ENCODE results near the gene ZMYND10.
"Not testable (repeated sequence)": the region's sequence is repeated elsewhere in the genome, so short reads cannot be mapped to it uniquely, and the experiment has no call there.

The ZMYND10 gene

GRCh38 chr3:50324351-50325112 lies 21.0 kb downstream of the ZMYND10 start:
- DNase-seq = peak; percentile 22

DNA sequence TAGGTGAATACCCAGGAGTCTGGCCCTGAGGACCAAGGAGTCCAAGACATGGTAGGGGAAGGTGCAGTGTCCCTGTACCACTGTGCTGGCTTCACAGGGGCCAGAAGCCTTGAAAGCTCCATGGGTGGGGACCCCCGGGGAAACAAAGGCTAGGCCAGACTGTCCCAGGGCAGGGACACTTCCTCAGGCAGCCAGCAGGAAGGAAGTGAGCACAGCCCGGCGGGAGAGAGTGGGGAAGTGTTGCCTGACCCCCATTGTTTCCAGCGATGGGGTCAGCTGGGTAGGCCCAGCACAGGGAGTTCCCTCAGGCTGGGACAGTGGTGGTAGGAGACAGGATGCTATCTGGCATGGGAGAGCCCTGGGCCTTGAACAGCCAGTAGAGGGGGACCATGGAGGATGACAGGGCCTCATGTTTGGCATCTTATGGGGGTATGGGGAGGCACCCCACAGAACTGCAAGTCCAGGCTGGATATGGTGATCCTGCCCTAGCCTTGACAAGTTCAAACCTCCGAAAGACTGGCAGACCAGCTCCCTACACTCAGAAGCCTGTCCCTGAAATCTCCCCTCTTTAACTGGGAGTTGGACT lies 21.8 kb downstream of the ZMYND10 start:
- no peak for DNase-seq

GRCh38 chr3:50323092-50323600 lies 22.4 kb downstream of the ZMYND10 start:
- no peak for DNase-seq

DNA sequence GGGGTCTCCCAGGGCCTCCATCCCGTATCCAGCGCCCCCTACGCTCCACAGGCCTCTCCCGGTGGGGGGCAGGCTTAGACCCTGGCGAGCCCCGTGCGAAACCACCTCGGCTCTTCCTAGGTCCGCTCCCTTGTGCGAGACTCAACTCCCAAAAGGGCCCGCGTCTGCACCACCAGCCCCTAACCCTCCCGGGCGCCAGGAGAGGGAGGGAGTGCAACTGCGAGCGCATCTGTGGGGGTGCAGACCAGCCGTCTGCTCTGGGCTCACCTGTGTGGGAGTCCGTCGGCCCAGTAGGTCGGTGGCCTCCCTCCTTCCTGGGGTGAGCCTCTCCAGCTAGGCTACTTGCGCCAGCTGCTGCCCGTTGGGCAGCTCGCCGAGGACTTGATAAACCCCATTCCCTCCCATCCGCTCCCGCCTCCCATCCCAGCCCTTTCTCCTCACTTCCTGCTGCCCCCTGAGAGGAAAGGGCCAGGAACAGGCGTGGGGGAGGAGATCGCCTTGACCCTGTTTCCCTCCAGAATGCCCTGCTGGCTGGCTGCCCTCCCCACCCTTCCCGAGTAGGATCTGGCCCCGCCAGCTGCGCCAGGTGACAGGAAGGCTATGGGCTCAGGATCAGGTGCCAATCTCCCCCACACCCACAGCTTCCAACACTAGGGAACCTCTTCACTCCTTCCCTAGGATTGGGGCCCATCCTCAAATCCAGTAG lies 23.0 kb downstream of the ZMYND10 start, which contains the start of gene HYAL2:
Gene HYAL2, minus strand, starts transcription at position 360 of the 706 bp plus-strand sequence. CDS start 2,256 bp downstream, outside the sequence.
- DNase-seq = no peak

- DNase-seq = no peak
Measured at GRCh38 chr3:50322115-50322385, 23.5 kb downstream of the ZMYND10 start.

- peak; percentile 84 for DNase-seq
Measured at GRCh38 chr3:50321336-50322114, 24.0 kb downstream of the ZMYND10 start.

- DNase-seq = peak; percentile 44
Measured at GRCh38 chr3:50320853-50321335, 24.6 kb downstream of the ZMYND10 start.

- no peak for DNase-seq
Measured at GRCh38 chr3:50319894-50320625, 25.5 kb downstream of the ZMYND10 start.

DNA sequence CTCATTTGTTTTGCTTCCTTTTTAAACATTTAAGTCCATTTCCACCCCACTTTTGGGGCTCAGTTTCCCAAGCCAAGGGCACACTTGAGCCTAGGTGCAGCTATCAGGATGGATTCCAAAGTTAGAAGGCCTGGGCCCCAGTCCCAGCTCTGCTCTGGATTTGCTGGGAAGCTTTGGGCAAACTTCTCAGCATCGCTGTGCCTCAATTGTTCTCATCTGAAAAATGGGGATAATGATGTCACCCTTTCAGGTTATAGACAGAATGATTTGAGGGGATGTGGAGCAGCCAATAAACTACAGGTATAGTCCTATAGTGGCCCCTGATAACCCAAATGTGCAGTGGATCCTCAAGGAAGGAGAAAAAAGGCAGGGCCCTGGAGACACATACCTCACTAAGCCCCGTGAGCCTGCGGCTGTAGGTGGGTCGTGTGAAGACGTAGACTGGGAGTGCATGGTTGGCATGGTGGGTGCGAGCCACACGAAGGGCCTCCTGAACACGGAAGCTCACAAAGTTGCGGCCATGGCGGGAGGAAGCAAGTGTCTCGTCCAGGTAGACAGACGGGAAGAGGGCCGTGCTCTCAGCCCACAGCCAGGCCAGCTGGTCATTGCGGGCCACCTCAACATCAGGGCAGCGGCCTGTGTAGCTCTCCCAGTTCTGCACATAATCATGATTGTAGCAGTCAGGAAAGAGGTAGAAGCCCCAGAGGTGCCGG lies 26.2 kb downstream of the ZMYND10 start:
- no peak for DNase-seq

DNA sequence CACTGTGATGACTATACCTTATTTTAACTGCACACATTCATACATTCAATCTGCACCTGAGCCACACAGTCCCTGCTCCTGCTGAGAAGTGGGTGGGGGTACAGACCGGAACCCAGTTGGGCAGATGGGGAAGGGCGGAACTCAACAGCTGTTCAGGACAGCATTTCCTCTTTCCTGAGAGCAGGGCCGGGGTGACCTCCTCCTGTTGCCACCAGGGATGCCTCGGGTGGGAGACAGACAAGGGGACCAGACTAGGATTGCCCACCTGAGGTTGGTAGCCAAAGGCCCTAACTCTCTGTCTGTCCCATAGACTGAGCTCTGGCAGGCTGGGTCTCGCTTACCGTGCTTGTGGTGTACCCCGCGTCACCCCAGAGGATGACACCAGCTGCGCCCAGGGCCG lies 26.9 kb downstream of the ZMYND10 start:
- no peak for DNase-seq

GRCh38 chr3:50318163-50318562 lies 27.4 kb downstream of the ZMYND10 start:
- no peak for DNase-seq

- DNase-seq = no peak
Measured at GRCh38 chr3:50317300-50317699, 28.2 kb downstream of the ZMYND10 start.

DNA sequence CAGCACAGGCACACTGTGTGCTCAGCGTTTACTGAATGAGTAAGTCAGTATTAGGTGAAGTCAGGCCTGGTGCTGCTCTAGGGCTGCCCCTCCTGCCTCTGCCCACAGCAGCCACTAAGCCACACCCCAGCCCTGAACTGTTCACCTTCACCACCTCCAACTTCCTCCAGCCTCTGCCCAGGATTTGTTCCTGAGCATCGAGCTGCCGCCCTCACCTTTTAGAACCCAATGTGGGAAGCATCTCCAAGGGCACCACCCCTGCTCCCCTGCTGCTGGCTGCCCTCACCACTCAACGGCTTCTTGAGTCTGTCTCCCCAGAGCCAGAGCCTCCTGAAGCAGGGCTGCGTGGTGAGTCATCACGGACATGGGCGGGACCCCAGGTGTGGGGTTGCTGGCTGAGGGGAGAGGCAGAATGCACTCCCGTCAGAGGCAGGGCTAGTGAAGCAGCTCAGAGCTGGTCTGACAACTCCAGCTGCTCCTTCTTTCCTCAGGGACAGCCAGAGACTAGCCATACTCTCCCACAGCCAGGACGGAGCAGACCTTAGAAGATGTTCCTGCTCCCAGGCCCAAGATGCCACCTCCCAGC lies 28.8 kb downstream of the ZMYND10 start:
- DNase-seq = no peak

DNA sequence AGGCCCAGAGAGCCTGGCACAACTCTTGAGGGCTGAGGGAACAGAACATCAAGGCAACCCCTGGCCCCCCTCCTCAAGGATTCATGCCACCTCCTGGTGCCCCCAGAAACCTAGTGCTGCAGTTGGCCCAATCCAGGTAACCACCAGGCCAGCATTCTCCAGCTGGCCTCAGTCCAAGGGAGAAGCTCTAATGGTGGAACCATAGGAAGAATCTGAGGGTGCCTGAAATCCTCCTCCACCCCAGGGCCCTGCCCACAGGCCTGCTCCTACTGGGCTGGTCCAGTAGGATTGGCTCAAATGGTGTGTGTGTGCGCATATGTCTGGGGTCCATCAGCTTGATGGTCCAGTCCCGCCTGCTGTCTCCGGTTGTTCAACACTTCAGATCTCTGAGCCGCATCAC lies 30.7 kb downstream of the ZMYND10 start:
- no peak for DNase-seq

DNA sequence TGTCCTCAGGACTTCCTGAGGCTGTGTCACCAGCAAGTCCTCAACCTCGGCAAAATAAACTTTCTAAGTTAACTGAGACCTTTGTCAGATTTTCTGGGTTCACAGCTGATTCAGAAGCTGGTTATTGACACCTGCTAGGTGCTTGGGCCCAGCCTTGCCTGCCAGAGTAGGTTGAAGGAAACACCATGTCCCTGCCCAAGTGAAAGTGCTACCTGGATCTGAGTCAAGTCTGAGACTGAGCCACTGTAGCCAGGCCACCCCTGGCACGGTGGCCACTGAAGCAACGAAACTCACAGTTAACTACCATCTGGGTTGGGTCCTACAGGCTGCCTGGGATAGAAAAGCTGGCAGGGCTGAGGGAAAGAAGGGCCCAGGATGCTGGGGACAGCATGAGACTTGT lies 31.2 kb downstream of the ZMYND10 start:
- DNase-seq = no peak

DNA sequence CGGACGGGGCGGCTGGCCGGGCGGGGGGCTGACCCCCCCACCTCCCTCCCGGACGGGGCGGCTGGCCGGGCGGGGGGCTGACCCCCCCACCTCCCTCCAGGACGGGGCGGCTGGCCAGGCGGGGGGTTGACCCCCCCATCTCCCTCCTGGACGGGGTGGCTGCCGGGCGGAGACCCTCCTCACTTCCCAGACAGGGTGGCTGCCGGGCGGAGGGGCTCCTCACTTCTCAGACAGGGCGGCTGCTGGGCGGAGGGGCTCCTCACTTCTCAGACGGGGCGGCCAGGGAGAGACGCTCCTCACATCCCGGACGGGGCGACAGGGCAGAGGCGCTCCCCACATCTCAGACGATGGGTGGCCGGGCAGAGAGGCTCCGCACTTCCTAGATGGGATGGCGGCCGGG lies 33.5 kb downstream of the ZMYND10 start:
- DNase-seq = not testable (repeated sequence)

DNA sequence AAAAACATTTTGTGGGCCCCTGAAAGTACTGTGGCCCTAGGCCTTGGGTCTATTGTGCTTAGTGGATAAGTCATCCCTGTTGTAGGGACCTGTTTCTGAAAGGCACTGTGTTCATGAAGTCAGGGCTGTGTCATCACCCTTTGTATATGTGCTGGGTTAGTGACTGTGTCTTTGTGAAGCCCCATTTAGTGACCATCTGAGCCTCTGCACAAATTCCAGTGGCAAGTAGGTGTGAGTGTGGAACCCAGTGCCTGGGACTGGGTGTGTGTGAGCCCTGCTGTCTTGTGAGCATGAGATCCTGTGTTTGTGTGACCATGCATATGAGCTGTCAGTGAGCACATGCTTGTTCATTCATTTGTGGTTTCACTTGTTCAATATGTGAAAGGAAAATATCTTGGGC lies 40.9 kb downstream of the ZMYND10 start:
- DNase-seq = no peak

DNA sequence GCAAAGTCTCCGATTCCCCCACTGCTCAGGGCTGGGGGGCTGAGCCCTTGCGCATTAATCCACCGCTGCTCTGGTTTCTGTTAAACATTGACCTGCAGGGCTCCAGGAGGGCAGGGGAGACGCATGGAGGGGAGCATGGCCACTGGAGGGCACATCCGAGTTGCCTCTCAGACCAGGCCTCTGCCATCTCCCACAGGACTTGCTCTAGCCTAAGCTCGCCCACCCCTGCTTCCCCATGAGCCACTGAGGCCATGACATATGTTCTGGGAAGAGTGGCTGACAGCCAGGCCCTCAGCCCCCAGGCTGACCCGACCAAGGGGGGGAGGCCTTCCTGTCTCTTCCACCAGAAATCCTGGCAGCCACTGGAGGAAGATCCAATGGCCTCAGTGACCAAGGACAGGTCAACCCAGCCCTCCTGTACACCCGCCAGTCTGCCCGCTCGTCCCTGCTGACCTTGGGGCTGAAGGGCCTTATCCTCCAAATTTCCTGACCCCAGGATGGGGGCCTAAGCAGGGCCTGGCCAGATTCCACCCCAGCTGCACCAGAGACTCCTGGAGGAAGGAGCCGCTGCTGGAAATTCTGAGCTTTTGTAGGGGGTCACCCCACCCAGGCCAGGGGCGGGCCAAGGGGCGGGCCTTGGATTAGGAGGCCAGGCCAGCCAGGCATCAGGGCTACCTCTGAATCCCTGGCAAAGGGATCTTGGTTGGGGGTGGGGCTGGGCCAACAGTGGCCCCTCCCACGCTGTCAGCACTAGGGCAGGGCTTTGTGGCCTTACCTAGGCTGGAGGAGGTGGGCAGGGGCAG lies 42.3 kb downstream of the ZMYND10 start, which contains the start of gene HYAL1:
Gene HYAL1, minus strand, starts transcription at position 562 of the 803 bp plus-strand sequence. CDS start 618 bp downstream, outside the sequence.
- no peak for DNase-seq

GRCh38 chr3:50302095-50303012 lies 43.2 kb downstream of the ZMYND10 start:
- no peak for DNase-seq
